Breast epithelium (tissue), 3 donors: Measurements from ENCODE around the gene CD151.

Experiments
- CTCF ChIP-seq, 3 donors: fragments of 450-650 bp; IDR thresholded peaks; one replicate each; pipeline ENCODE4 v1.5.1; 2016 to 2017; ENCODE audit warnings: antibody characterized with exemption in 3 of 3, mild to moderate bottlenecking in 3 of 3, moderate library complexity in 3 of 3
- POLR2A ChIP-seq: fragments of 450-650 bp; IDR thresholded peaks from one replicate; pipeline ENCODE4 v1.6.1; 2016; ENCODE audit warnings: antibody characterized with exemption, mild to moderate bottlenecking, moderate library complexity

GRCh38 chr11:886568-886967 is 53.8 kb downstream of the CD151 start:
- TF ChIP-seq CTCF (IDR thresholded peaks at IDR 0.05) (no peak), POLR2A (no peak)
